ENCODE data around the gene SMG6. TPM values are rescaled to one million over a fixed set of nuclear protein-coding genes. Genes with fewer than 3 reads are reported as not detected.

The SMG6 gene
- polyA plus RNA-seq, 1 of the 3 experiments (the other 2 are of a cell fraction) = 15.7 TPM

- POLR2A ChIA-PET = interaction anchor here (1.2 kb wide), 1 partner anchor 16 kb away, joined by 3 read pairs; no protein-coding TSS in a partner anchor
- Histone ChIP-seq H3K9ac (peak overlapping the region; percentile 43), H3K79me2 (ENCODE audit: insufficient read depth) (no peaks in the 10 kb centered on the region), H3K27ac (ENCODE audit: low read depth in 2 of 2, low read length in 1 of 2) (peak overlapping the region; percentile 69 to 81), H2AFZ (ENCODE audit: low read depth) (no peak overlapping the region), H3K4me3 (ENCODE audit: low read depth in 2 of 2, low read length in 1 of 2) (no peak overlapping the region), H3K27me3 (ENCODE audit: insufficient read depth) (no peaks in the 10 kb centered on the region), H3K9me3 (no peaks in the 10 kb centered on the region), H3F3A (replicated peaks; ENCODE audit: insufficient read depth) (peaks cover 17% of the 10 kb centered on the region), H3K4me2 (peak overlapping the region; percentile 60; the same call in 1 of the 2 replicates), H3K9me2 (no peaks in the 10 kb centered on the region), H3K4me1 (ENCODE audit: control insufficient read depth in 1 of 2, insufficient read depth in 2 of 2, low read depth in 1 of 2, low read length in 1 of 2) (peaks cover 27 to 38% of the 10 kb centered on the region in 2 experiments; a peak in 3 of 4 replicates), H4K20me1 (ENCODE audit: insufficient read depth) (no peaks in the 10 kb centered on the region), H3K36me3 (replicated peaks in 1 of 2; ENCODE audit: control insufficient read depth in 1 of 2, insufficient read depth in 2 of 2, low read length in 1 of 2) (peaks cover 22 to 31% of the 10 kb centered on the region in 2 experiments)
- TF ChIP-seq MAX (IDR thresholded peaks at IDR 0.05; ENCODE audit: low read depth) = peak; percentile 40; the same call in 1 of the 2 replicates
- TF ChIP-seq NFIC (IDR thresholded peaks at IDR 0.05; ENCODE audit: borderline replicate concordance) = no peak
- peak; percentile 36; the same call in 1 of the 2 replicates for TF ChIP-seq MXI1 (IDR thresholded peaks at IDR 0.05; ENCODE audit: low read depth, low read length)
- no peak for TF ChIP-seq ELF1 (IDR thresholded peaks at IDR 0.05)
- peak in 1 of 2 experiments; percentile 11; a peak in 1 of 4 replicates for TF ChIP-seq EP300 (IDR thresholded peaks at IDR 0.05; ENCODE audit: borderline replicate concordance in 1 of 2, low read depth in 1 of 2, low read length in 1 of 2)
- peak; percentile 62 for TF ChIP-seq TCF12 (IDR thresholded peaks at IDR 0.05)
- TF ChIP-seq FOSL2 (IDR thresholded peaks at IDR 0.05; ENCODE audit: borderline replicate concordance, low read depth) = peak; percentile 25; the same call in 1 of the 2 replicates
- WGBS (ENCODE audit: low lambda C conversion rate) = 59% methylated on average over 14 of the region's 15 CpGs
- CTCF ChIA-PET = interaction anchor here (0.8 to 7.4 kb wide), 7 partner anchors 10 to 176 kb away, joined by 3 to 81 read pairs (median 7); partner anchors contain the start of gene HIC1
- peak; percentile 70 for DNase-seq
Observed at GRCh38 chr17:2068519-2069051, 235.0 kb downstream of the SMG6 start.

DNA sequence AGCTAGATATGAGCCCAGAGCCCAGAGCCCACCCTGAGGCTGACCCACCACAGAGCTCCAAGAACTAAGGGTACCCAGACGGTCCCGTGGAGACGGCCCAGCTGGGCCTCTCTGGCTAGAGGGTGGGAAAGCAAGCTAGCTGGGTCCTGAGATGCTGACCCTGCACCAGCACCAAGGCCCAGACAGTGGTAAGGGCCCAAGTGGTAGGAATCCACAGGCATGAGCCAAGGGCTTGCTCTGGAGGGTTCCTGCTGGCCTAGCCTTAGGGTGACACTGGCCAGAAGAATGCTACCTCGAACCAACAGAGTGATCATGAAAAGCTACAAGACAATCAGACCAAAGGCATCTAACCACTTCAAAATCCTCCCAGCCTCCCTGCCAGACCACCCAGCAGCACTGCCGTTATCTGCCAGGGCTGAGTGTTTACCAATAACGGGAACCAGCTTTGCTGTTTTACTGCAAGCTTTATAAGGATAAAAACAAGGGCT is 235.5 kb downstream of the SMG6 start:
- H3K36me3 ChIP-seq (replicated peaks in 1 of 2; ENCODE audit: control insufficient read depth in 1 of 2, insufficient read depth in 2 of 2, low read length in 1 of 2) = peaks cover 22 to 36% of the 10 kb centered on the region in 2 experiments
- no peaks in the 10 kb centered on the region for H4K20me1 ChIP-seq (ENCODE audit: insufficient read depth)
- H2AFZ ChIP-seq (ENCODE audit: low read depth) = no peak overlapping the region
- POLR2A ChIA-PET = interaction anchor here (1.2 kb wide), 1 partner anchor 16 kb away, joined by 3 read pairs; no protein-coding TSS in a partner anchor
- H3K27ac ChIP-seq (ENCODE audit: low read depth in 2 of 2, low read length in 1 of 2) = peak overlapping the region; percentile 69 to 81
- peaks cover 17% of the 10 kb centered on the region for H3F3A ChIP-seq (replicated peaks; ENCODE audit: insufficient read depth)
- H3K79me2 ChIP-seq (ENCODE audit: insufficient read depth) = no peaks in the 10 kb centered on the region
- H3K9ac ChIP-seq = peak overlapping the region; percentile 43
- WGBS (ENCODE audit: low lambda C conversion rate) = 49% methylated on average over 3 of the region's 6 CpGs
- DNase-seq = no peak
- H3K27me3 ChIP-seq (ENCODE audit: insufficient read depth) = no peaks in the 10 kb centered on the region
- no peak overlapping the region for H3K4me3 ChIP-seq (ENCODE audit: low read depth in 2 of 2, low read length in 1 of 2)
- no peaks in the 10 kb centered on the region for H3K9me2 ChIP-seq
- peak; percentile 9; the same call in 1 of the 2 replicates for TF ChIP-seq POLR2AphosphoS5 (IDR thresholded peaks at IDR 0.05; ENCODE audit: low read depth, low read length)
- no peak for TF ChIP-seq FOXM1 (IDR thresholded peaks at IDR 0.05; ENCODE audit: low read depth)
- H3K9me3 ChIP-seq = no peaks in the 10 kb centered on the region
- peak overlapping the region; percentile 60 for H3K4me2 ChIP-seq
- CTCF ChIA-PET = interaction anchor here (0.8 to 7.4 kb wide), 7 partner anchors 9 to 177 kb away, joined by 3 to 81 read pairs (median 7); partner anchors contain the start of gene HIC1
- H3K4me1 ChIP-seq (ENCODE audit: control insufficient read depth in 1 of 2, insufficient read depth in 2 of 2, low read depth in 1 of 2, low read length in 1 of 2) = peaks cover 31 to 39% of the 10 kb centered on the region in 2 experiments; a peak in 3 of 4 replicates

- H3K27me3 ChIP-seq (ENCODE audit: insufficient read depth) = no peaks in the 10 kb centered on the region
- TF ChIP-seq TCF12 (IDR thresholded peaks at IDR 0.05) = peak; percentile 30; the same call in 1 of the 2 replicates
- 0 out of 2 replicates have a peak, but pooled peaks have one; percentile 2 for TF ChIP-seq NFIC (IDR thresholded peaks at IDR 0.05; ENCODE audit: borderline replicate concordance)
- no peak for TF ChIP-seq EP300 (IDR thresholded peaks at IDR 0.05; ENCODE audit: borderline replicate concordance in 1 of 2, low read depth in 1 of 2, low read length in 1 of 2)
- no peak for TF ChIP-seq ZBTB33 (IDR thresholded peaks at IDR 0.05; ENCODE audit: borderline replicate concordance, low read depth)
- no peak for TF ChIP-seq JUND (IDR thresholded peaks at IDR 0.05)
- no peaks in the 10 kb centered on the region for H3K9me3 ChIP-seq
- 78% methylated on average over 3 of the region's 5 CpGs for WGBS (ENCODE audit: low lambda C conversion rate)
- no peak overlapping the region for H2AFZ ChIP-seq (ENCODE audit: low read depth)
- peak overlapping the region; percentile 69 to 81 for H3K27ac ChIP-seq (ENCODE audit: low read depth in 2 of 2, low read length in 1 of 2)
- H4K20me1 ChIP-seq (ENCODE audit: insufficient read depth) = no peaks in the 10 kb centered on the region
- H3K9ac ChIP-seq = no peak overlapping the region
- peaks cover 15% of the 10 kb centered on the region for H3F3A ChIP-seq (replicated peaks; ENCODE audit: insufficient read depth)
- POLR2A ChIA-PET = interaction anchor here (1.2 kb wide), 1 partner anchor 17 kb away, joined by 3 read pairs; no protein-coding TSS in a partner anchor
- H3K79me2 ChIP-seq (ENCODE audit: insufficient read depth) = no peaks in the 10 kb centered on the region
- H3K4me2 ChIP-seq = peak overlapping the region; percentile 37; the same call in 1 of the 2 replicates
- H3K9me2 ChIP-seq = no peaks in the 10 kb centered on the region
- CTCF ChIA-PET = interaction anchor here (0.8 to 7.4 kb wide), 8 partner anchors 9 to 177 kb away, joined by 3 to 81 read pairs (median 5); partner anchors contain the start of gene HIC1
- peaks cover 22 to 37% of the 10 kb centered on the region in 2 experiments for H3K36me3 ChIP-seq (replicated peaks in 1 of 2; ENCODE audit: control insufficient read depth in 1 of 2, insufficient read depth in 2 of 2, low read length in 1 of 2)
- peaks cover 36 to 43% of the 10 kb centered on the region in 2 experiments; a peak in 3 of 4 replicates for H3K4me1 ChIP-seq (ENCODE audit: control insufficient read depth in 1 of 2, insufficient read depth in 2 of 2, low read depth in 1 of 2, low read length in 1 of 2)
- no peak overlapping the region for H3K4me3 ChIP-seq (ENCODE audit: low read depth in 2 of 2, low read length in 1 of 2)
- no peak for DNase-seq
Observed at GRCh38 chr17:2067608-2068024, 236.0 kb downstream of the SMG6 start.
